ENCODE data around the gene DOK4. TPM values are rescaled to one million over a fixed set of nuclear protein-coding genes. Genes with fewer than 3 reads are reported as not detected.
A peak's percentile ranks its signal among the peaks of the same experiment; 100 is the strongest.
"Not testable (repeated sequence)": the region's sequence is repeated elsewhere in the genome, so short reads cannot be mapped to it uniquely, and the experiment has no call there.

Gene DOK4
- total RNA-seq, 3 donors from 2014 or later: 1.1 to 2.6 (median 1.6) TPM

DNA sequence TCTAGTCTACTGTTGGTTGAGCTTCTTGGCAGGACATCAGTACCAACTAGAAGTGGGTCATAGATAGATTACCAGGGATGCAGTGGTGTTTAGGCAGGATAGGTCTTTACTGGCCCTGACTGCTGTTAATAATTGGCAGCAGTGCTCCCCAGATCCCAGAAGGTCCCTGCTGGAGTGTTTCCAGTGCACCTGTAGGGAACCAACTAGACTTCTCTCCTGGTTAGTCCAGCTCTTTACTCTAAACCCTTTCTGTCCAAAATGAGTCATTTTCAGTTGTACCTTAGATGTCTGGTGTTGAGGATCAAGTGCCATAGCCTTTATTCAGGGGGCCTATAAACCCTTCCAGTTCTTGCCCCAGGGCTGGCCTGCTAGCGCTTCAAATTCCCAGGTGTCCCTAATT is 15.1 kb downstream of the DOK4 start:
- Mint-ChIP-seq H3K4me1 (ENCODE audit: low read depth) (peaks cover 6% of the 10 kb centered on the region), H3K36me3 (ENCODE audit: insufficient read depth) (peaks cover 28% of the 10 kb centered on the region), H3K9me3 (no peaks in the 10 kb centered on the region), H3K27me3 (ENCODE audit: low read depth) (no peaks in the 10 kb centered on the region), H3K4me3 (no peak overlapping the region)
- no peak for DNase-seq
- no peak for ATAC-seq

DNA sequence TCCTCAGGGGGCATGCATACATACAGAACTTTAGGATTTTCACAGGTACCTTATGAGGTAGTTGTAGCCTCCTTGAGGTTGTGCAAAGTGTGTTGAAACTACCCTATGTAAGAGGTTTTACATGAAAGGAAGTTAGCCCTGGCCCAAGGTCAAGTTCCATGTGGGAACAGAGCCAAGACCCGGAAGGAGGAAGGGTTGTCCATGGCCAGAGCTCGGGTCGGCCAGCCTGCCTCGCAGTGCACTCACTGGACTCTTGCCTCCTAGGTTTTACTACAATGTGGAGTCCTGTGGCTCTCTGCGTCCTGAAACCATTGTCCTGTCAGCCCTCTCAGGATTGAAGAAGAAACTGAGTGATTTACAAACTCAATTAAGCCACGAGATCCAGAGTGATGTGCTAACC is 15.6 kb downstream of the DOK4 start:
- Mint-ChIP-seq H3K9me3 (no peaks in the 10 kb centered on the region), H3K36me3 (ENCODE audit: insufficient read depth) (peaks cover 28% of the 10 kb centered on the region), H3K4me1 (ENCODE audit: low read depth) (peaks cover 3% of the 10 kb centered on the region), H3K4me3 (no peak overlapping the region), H3K27me3 (ENCODE audit: low read depth) (no peaks in the 10 kb centered on the region)
- DNase-seq: no peak
- ATAC-seq: no peak

DNA sequence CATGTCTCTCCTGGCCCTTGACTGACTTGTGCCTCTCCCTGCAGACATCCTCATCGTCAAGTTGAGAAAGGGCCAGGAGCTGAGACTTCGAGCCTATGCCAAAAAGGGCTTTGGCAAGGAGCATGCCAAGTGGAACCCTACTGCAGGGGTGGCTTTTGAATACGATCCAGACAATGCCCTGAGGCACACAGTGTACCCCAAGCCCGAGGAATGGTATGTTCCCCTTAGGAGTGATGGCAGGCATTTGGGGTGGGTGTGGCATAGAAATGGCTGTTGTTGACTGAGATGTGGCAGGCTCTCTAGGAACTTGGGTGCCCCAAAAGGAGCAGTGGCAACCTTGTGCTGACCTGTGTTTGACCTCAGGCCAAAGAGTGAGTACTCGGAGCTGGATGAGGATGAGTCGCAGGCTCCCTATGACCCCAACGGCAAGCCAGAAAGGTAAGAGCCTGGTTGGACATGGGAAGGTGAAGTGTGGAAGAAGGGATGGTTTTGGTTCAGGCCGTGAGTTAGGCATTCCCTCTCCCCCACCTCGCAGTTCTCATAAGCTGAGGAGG is 16.3 kb downstream of the DOK4 start:
- H3K36me3 Mint-ChIP-seq (ENCODE audit: insufficient read depth): peaks cover 34% of the 10 kb centered on the region
- peaks cover 2% of the 10 kb centered on the region for H3K4me1 Mint-ChIP-seq (ENCODE audit: low read depth)
- DNase-seq: no peak
- ATAC-seq: no peak
- H3K4me3 Mint-ChIP-seq: no peak overlapping the region
- no peaks in the 10 kb centered on the region for H3K9me3 Mint-ChIP-seq
- H3K27me3 Mint-ChIP-seq (ENCODE audit: low read depth): no peaks in the 10 kb centered on the region

DNA sequence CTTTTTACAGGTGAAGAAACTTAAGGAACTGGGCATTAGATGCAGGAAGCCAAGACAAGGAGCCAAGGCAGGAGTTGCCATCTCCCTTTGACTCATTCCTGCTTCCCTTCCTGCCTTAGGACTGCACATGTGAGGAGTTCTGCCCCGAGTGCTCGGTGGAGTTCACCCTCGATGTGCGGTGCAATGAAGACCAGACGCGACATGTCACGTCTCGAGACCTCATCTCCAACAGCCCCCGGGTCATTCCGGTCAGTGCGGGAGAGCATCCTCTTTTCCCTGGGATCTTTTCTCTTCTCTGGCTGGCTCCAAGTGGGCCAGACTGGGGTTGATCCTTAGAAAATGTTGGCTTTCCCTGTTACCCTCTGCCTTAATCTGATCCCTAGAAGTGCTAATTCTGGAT is 17.2 kb downstream of the DOK4 start:
- ATAC-seq (no peak), DNase-seq (no peak)
- Mint-ChIP-seq H3K27me3 (ENCODE audit: low read depth) (no peaks in the 10 kb centered on the region), H3K4me3 (no peak overlapping the region), H3K9me3 (no peaks in the 10 kb centered on the region), H3K4me1 (ENCODE audit: low read depth) (peaks cover 10% of the 10 kb centered on the region), H3K36me3 (ENCODE audit: insufficient read depth) (peaks cover 42% of the 10 kb centered on the region)

DNA sequence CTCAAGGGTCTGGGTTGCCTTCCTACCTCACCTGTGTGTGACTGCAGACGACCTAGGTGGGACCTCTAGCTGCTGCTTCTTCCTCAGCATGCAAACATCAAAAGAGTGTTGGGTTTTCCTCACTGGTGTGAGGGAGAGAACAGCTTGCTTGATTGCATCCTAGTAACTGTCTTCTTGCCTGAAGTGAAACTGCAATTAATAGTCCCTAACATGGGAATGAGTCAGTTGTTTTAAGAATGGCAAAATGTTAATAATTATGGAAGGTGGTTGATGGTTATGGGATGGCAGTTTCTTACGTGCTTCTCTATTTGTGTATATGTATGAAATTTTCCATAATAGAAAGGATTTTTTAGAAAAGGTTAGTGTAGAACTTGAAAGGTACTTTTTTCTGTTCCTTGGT is 17.9 kb downstream of the DOK4 start:
- peaks cover 17% of the 10 kb centered on the region for H3K4me1 Mint-ChIP-seq (ENCODE audit: low read depth)
- DNase-seq (no peak), ATAC-seq (no peak)
- H3K4me3 Mint-ChIP-seq: no peak overlapping the region
- peaks cover 42% of the 10 kb centered on the region for H3K36me3 Mint-ChIP-seq (ENCODE audit: insufficient read depth)
- no peaks in the 10 kb centered on the region for H3K9me3 Mint-ChIP-seq
- no peaks in the 10 kb centered on the region for H3K27me3 Mint-ChIP-seq (ENCODE audit: low read depth)

DNA sequence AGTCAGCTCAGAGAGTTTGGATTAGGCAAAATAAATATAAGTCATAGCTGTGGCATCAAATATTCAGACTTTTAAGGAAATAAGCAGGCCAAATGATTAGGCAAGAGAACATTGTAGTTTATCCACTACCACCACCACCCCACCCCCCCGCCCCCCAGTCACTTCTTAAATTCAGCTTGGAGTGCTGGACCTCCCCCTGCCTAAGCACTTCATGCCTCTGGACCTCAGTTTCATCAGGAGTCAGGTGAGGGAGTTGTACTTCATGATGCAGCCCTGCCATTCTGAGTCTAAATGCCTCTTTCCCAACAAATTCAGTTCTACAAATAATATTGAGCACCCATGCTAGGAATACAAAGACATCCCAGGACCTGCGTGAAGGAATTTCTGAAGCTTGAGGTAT is 21.8 kb downstream of the DOK4 start:
- DNase-seq: no peak
- Mint-ChIP-seq H3K9me3 (no peaks in the 10 kb centered on the region), H3K36me3 (ENCODE audit: insufficient read depth) (peaks cover 37% of the 10 kb centered on the region), H3K4me1 (ENCODE audit: low read depth) (peaks cover 25% of the 10 kb centered on the region), H3K27me3 (ENCODE audit: low read depth) (no peaks in the 10 kb centered on the region), H3K4me3 (no peak overlapping the region)
- ATAC-seq: no peak

DNA sequence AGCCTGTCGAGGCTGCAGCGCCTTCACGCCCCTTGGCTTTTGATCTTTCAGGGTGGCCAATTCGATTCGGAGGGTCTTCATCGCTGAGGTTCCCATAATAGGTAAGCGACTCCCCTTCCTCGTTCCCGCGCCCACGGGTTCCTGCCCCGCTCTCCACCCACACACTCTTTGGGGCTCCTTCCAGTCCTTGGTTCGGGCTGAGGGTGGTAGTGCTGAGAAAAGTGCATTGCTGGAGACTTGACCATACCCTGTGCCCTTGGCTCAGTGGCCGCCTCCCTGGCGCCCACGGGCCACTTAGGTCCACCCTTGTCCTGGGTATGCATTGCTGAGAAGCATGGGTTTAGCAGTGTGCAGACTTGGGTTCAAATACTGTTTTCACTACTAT is 23.3 kb downstream of the DOK4 start:
- peak; percentile 12 to 33 for ATAC-seq
- peaks cover 29% of the 10 kb centered on the region for H3K36me3 Mint-ChIP-seq (ENCODE audit: insufficient read depth)
- DNase-seq: no peak
- H3K9me3 Mint-ChIP-seq: no peaks in the 10 kb centered on the region
- peak overlapping the region; percentile 100 for H3K4me3 Mint-ChIP-seq
- H3K27me3 Mint-ChIP-seq (ENCODE audit: low read depth): no peaks in the 10 kb centered on the region
- peaks cover 25% of the 10 kb centered on the region for H3K4me1 Mint-ChIP-seq (ENCODE audit: low read depth)

DNA sequence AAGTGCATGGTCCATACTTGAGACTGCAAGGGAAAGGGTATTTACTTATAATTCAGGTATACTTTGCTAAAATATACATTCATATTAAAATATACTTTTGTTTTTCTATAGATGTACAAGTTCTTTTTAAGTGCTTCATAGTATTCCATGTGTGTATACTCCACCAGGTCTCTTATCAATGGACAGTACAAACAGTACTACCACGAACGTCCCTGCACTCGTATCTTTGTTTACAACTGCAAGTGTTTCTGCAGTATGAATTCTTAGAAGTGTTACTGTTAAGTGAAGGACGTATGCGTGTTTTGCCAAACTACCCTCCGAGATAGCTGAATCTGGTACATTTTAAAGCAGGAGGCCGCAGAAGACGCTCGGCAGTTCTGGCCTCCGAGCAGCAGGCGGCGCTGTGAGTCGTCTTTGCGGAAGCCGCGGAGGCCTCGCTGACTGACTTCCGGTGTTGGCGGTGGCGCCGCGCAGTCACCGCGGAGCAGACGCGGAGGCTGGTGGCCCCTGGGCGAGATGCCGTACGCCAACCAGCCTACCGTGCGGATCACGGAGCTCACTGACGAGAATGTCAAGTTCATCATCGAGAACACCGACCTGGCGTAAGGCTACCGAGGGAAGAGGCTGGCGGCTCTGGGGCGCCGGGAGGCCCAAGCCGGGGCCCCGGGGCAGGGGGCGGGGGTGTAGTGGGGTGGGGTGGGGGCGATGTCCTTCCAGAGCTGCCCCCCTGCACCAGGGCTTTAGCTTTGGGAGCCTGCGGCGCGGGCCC is 23.9 kb downstream of the DOK4 start, which contains the start of gene POLR2C:
POLR2C (plus strand) TSS at position 471 of the 769 bp plus-strand sequence; CDS start at position 517, 46 bp downstream.
- peak; percentile 92 for DNase-seq
- H3K36me3 Mint-ChIP-seq (ENCODE audit: insufficient read depth): peaks cover 28% of the 10 kb centered on the region
- peak; percentile 99 for ATAC-seq
- peaks cover 25% of the 10 kb centered on the region for H3K4me1 Mint-ChIP-seq (ENCODE audit: low read depth)
- H3K4me3 Mint-ChIP-seq: peak within 1 kb of the TSS; percentile 100
- no peaks in the 10 kb centered on the region for H3K9me3 Mint-ChIP-seq
- H3K27me3 Mint-ChIP-seq (ENCODE audit: low read depth): no peaks in the 10 kb centered on the region

DNA sequence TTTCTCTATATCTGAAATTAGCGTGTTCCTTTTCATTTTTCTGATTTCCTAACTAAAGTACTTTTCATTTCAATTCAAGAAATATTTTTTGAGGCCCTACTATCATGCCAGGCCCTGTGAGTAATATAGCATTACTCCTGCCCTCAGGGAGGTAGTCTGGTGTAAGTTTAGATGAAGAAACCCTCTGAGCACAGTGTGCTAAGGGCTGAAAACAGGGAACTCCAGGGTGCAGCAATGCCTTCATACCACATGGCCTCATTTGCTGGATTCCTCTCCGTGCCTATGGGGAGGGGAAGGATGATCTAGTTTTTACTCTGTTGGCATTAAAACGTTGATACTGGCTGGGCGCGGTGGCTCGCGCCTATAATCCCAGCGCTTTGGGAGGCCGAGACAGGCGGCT is 34.3 kb downstream of the DOK4 start:
- no peak for ATAC-seq
- Mint-ChIP-seq H3K27me3 (ENCODE audit: low read depth) (no peaks in the 10 kb centered on the region), H3K36me3 (ENCODE audit: insufficient read depth) (peaks cover 24% of the 10 kb centered on the region), H3K4me1 (ENCODE audit: low read depth) (peaks cover 12% of the 10 kb centered on the region), H3K4me3 (no peak overlapping the region), H3K9me3 (no peaks in the 10 kb centered on the region)
- no peak for DNase-seq

DNA sequence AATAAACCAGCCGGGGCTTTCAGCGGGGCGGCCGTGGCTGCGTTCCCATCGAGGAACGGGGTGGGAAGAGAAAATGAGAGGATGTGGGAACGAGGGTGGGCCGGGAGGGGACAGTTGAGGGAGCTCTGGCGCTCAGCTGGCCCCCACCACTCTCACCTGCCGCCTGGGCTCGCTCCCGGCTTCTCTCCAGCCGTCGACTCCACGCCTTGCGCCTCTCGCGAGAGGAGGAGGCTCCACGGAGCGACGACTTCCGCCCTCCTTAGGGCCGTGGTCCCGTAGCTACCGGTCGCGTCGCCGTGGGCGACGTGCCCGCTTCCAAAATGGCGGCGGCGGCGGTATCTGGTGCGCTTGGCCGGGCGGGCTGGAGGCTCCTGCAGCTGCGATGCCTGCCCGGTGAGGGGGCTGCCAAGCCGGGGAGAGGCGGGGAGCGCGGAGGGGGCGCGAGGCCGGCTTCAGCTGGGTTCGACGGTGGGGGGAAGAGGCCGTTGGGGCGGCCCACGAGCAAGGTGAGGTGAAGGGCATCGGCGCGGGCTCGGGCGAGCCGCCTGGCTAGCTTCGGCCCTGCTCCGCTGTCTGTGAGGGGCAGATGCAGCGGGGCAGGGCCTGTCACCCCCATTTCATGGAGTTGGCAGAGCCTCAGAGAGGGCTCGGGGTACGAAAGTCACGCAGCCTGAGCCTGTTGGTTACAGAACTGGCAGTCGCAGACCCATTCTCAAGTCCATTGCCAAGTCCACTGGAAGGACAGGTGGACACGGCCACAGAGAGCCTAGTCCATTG is 38.9 kb downstream of the DOK4 start, which contains the start of the genes CIAPIN1 and COQ9:
CIAPIN1 (minus strand) TSS at position 200 of the 777 bp plus-strand sequence. CDS start 6,457 bp downstream, outside the sequence.
COQ9 (plus strand) TSS at position 294 of the 777 bp plus-strand sequence; CDS start at position 321, 27 bp downstream.
- Mint-ChIP-seq H3K9me3 (no peaks in the 10 kb centered on the region), H3K4me1 (ENCODE audit: low read depth) (peaks cover 33% of the 10 kb centered on the region), H3K36me3 (ENCODE audit: insufficient read depth) (no peaks in the 10 kb centered on the region), H3K4me3 (peak within 1 kb of the TSS; percentile 94), H3K27me3 (ENCODE audit: low read depth) (no peaks in the 10 kb centered on the region)
- ATAC-seq: peak; percentile 99
- DNase-seq: peak; percentile 92

DNA sequence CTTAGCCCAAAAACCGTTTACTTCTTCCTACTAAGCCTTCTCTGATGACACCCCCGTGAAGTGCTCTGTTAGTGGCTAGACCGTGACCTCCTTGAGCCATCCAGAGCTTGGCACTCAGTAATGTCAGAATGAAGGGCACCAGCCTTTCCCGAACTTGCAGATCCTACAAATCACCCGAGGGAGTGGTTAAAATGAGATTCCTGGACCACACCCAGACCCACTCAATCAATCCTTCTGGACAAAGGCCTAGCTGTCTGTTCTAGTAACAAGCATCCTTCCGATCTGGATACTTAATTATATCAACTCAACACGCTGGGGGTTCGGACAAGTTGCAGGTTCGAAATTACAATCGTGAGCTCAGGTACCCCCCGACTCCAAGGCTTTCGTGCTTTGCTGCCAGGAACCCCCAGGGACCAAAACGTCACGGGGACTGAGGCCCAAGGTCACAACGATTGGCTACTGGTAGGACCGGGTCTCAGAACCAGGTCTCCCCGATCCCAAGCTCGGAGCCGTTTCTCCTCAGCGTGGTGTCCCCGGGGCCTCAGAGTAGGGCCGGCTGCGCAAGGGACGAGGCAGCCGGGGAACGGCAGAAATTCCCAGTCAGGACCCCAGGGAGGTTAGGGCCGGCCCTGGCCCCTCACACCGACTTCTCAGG is 39.6 kb downstream of the DOK4 start:
- DNase-seq (no peak), ATAC-seq (peak; percentile 28 to 38)
- peaks cover 33% of the 10 kb centered on the region for H3K4me1 Mint-ChIP-seq (ENCODE audit: low read depth)
- peak overlapping the region; percentile 94 for H3K4me3 Mint-ChIP-seq
- no peaks in the 10 kb centered on the region for H3K27me3 Mint-ChIP-seq (ENCODE audit: low read depth)
- peaks cover 2% of the 10 kb centered on the region for H3K36me3 Mint-ChIP-seq (ENCODE audit: insufficient read depth)
- H3K9me3 Mint-ChIP-seq: no peaks in the 10 kb centered on the region

DNA sequence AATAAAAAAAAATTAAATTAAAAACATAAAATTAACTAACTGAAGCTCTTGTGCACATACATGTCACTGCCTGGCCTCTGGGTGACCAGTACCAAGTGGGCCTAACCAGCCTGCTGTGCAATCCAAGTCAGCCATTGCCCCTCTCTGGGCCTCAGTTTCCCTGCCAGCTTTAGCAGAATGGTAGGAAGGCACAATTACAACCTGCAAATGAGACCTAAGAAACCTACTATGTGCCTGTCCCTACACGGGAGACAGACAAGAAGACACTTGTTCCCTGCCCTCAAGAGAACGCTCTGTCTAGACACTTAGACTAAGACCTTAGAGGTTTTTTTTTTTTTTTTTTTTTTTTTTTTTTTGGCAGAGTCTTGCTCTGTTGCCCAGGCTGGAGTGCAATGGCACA is 40.8 kb downstream of the DOK4 start:
- H3K4me3 Mint-ChIP-seq: peak overlapping the region; percentile 94
- peaks cover 9% of the 10 kb centered on the region for H3K36me3 Mint-ChIP-seq (ENCODE audit: insufficient read depth)
- H3K9me3 Mint-ChIP-seq: peaks cover under 1% of the 10 kb centered on the region
- ATAC-seq (no peak), DNase-seq (no peak)
- no peaks in the 10 kb centered on the region for H3K27me3 Mint-ChIP-seq (ENCODE audit: low read depth)
- peaks cover 33% of the 10 kb centered on the region for H3K4me1 Mint-ChIP-seq (ENCODE audit: low read depth)

DNA sequence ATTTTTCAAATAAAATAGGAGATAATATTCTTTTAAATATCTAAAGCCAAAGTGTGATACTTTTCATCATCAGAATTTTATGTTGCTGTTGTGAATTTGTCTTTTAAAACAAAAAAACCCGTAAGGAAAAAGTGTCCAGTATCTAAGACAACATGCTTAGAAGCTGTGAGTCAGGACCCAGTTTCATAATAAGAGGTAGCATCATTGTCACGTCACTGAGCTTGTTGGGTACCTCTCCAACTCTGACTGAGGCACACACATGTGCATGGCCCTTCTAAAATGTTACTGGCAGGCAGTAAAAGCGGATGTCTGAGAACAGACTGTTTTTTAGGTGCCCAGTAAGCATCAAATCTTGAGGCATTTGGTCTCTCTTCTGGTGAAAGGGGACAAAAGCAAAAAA is 41.6 kb downstream of the DOK4 start:
- H3K27me3 Mint-ChIP-seq (ENCODE audit: low read depth): no peaks in the 10 kb centered on the region
- H3K4me1 Mint-ChIP-seq (ENCODE audit: low read depth): peaks cover 30% of the 10 kb centered on the region
- ATAC-seq: no peak
- H3K9me3 Mint-ChIP-seq: peaks cover 8% of the 10 kb centered on the region
- peaks cover 17% of the 10 kb centered on the region for H3K36me3 Mint-ChIP-seq (ENCODE audit: insufficient read depth)
- H3K4me3 Mint-ChIP-seq: peak overlapping the region; percentile 33
- DNase-seq: no peak

DNA sequence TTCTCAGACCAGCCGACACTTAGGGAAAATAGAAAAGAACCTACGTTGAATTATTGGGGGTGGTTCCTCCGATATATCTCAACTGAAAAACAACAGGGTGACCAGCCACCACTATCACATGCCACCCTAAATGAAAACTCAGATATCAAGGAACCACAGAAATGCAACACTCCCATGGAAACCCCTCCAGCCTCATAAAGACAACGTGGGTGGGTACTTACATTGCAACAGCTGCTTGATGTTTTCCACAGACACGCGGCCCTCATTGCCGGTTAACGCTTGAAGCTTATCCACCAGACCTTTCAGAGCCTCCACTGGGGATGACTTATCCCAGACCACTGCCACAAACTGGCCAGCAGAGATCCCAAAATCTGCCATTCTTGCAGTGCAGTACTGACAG is 45.7 kb downstream of the DOK4 start:
- H3K27me3 Mint-ChIP-seq (ENCODE audit: low read depth); DNase-seq; ATAC-seq; H3K4me3 Mint-ChIP-seq: not testable (repeated sequence)
- H3K36me3 Mint-ChIP-seq (ENCODE audit: insufficient read depth): peaks cover 41% of the 10 kb centered on the region
- H3K4me1 Mint-ChIP-seq (ENCODE audit: low read depth): peaks cover 12% of the 10 kb centered on the region
- peaks cover 10% of the 10 kb centered on the region for H3K9me3 Mint-ChIP-seq
